PC-3 (cell line): ENCODE results near the gene WLS. TPM values are rescaled to one million over a fixed set of nuclear protein-coding genes. Genes with fewer than 3 reads are reported as not detected.
A peak's percentile ranks its signal among the peaks of the same experiment; 100 is the strongest.

Experiments
- ATAC-seq: fragments of 200-7000 bp; cut with Tn5 transposase; 2 replicates; pipeline ENCODE4 v1.9.1; 2020; ENCODE audit warnings: mild to moderate bottlenecking, moderate library complexity
- BruUV-seq: library from RNA; stranded (reverse); fragments of 400-500 nt; replicated peaks from 2 replicates; lab custom pipeline; 2021; lab: Mats Ljungman, UMichigan
- CTCF ChIA-PET: fragments of 300-600 bp; sonication (Branson Sonifier 250); formaldehyde crosslinking; loops from one replicate; lab custom pipeline; 2022; ENCODE audit warnings: antibody characterized with exemption; lab: Charles Lee
- POLR2A ChIA-PET: fragments of 300-600 bp; sonication (Branson Sonifier 250); formaldehyde crosslinking; loops from one replicate; lab custom pipeline; 2022; ENCODE audit warnings: antibody characterized with exemption; ENCODE audit not compliant: unreplicated experiment; lab: Charles Lee
- DNase-seq: peaks from one replicate; pipeline ENCODE4 v3.0.0-alpha.2; 2015
- H2AFZ ChIP-seq: fragments of 300-600 bp; sonication (generic); 2 replicates; pipeline ENCODE4 v1.6.0; 2016; ENCODE audit warnings: antibody characterized with exemption, low read length
- H3F3A ChIP-seq: fragments of 300-600 bp; sonication (generic); one replicate; pipeline ENCODE4 v1.6.0; 2017; ENCODE audit warnings: antibody characterized with exemption, low read length, control low read depth, mild to moderate bottlenecking; ENCODE audit not compliant: unreplicated experiment
- H3K27ac ChIP-seq: fragments of 300-600 bp; sonication (generic); 2 replicates; pipeline ENCODE4 v1.5.1; 2016; ENCODE audit warnings: mild to moderate bottlenecking, low read length
- H3K27me3 ChIP-seq: fragments of 300-600 bp; sonication (generic); 2 replicates; pipeline ENCODE4 v1.6.1; 2016; ENCODE audit warnings: low read length, mixed read lengths
- H3K36me3 ChIP-seq: fragments of 300-600 bp; sonication (generic); 2 replicates; pipeline ENCODE4 v1.6.1; 2016; ENCODE audit warnings: low read depth, mixed run types, low read length, mixed read lengths
- H3K4me1 ChIP-seq: fragments of 300-600 bp; sonication (generic); 2 replicates; pipeline ENCODE4 v1.5.1; 2016; ENCODE audit warnings: low read length; ENCODE audit not compliant: insufficient read depth
- H3K4me2 ChIP-seq: fragments of 300-600 bp; sonication (generic); 2 replicates; pipeline ENCODE4 v1.6.0; 2016; ENCODE audit warnings: low read length
- H3K4me3 ChIP-seq: fragments of 300-600 bp; sonication (generic); 2 replicates; pipeline ENCODE4 v1.5.1; 2016; ENCODE audit warnings: mild to moderate bottlenecking, low read length, mixed read lengths
- H3K79me2 ChIP-seq: fragments of 300-600 bp; sonication (generic); 2 replicates; pipeline ENCODE4 v1.6.1; 2017; ENCODE audit warnings: low read length, mixed read lengths
- H3K9ac ChIP-seq: fragments of 300-600 bp; sonication (generic); 2 replicates; pipeline ENCODE4 v1.6.0; 2016; ENCODE audit warnings: mild to moderate bottlenecking, low read length
- H3K9me2 ChIP-seq: fragments of 300-600 bp; sonication (generic); replicated peaks from 2 replicates; pipeline ENCODE4 v1.6.1; 2016; ENCODE audit warnings: mixed run types, low read length, mixed read lengths
- H3K9me3 ChIP-seq: fragments of 300-600 bp; sonication (generic); 2 replicates; pipeline ENCODE4 v1.6.1; 2016; ENCODE audit warnings: low read length, mixed read lengths
- H4K20me1 ChIP-seq: fragments of 300-600 bp; sonication (generic); 2 replicates; pipeline ENCODE4 v1.6.1; 2016; ENCODE audit warnings: low read length, mixed read lengths
- EZH2 ChIP-seq: fragments of 300-600 bp; sonication (generic); IDR thresholded peaks from one replicate; pipeline ENCODE4 v1.6.1; 2017; ENCODE audit warnings: antibody characterized with exemption, mild to moderate bottlenecking, low read length; ENCODE audit not compliant: unreplicated experiment
- EZH2phosphoT487 ChIP-seq: fragments of 300-600 bp; sonication (generic); IDR thresholded peaks from 2 replicates; pipeline ENCODE4 v1.6.1; 2018; ENCODE audit warnings: mild to moderate bottlenecking, antibody characterized with exemption, low read length, borderline replicate concordance
- intact Hi-C: fragments of 100-400 bp; cut with micrococcal nuclease; formaldehyde crosslinking; loops from 2 replicates; pipeline ENCODE4 v1.9.0; 2023
- total RNA-seq: library from RNA; depleted of rRNA; stranded (reverse); fragments of >200 nt; gene quantifications from 2 replicates; pipeline ENCODE4 v1.2.3, GENCODE V29; 2014
- TF ChIP-seq, protein P1 (sequence below): fragments of 300-600 bp; sonication (generic); conservative IDR thresholded peaks from 2 replicates; pipeline ENCODE4 v1.5.1; 2017; ENCODE audit warnings: antibody characterized with exemption, low read depth, mild to moderate bottlenecking, low read length

WLS gene
- total RNA-seq, 1 experiment from 2014 or later: 19.1 TPM

DNA sequence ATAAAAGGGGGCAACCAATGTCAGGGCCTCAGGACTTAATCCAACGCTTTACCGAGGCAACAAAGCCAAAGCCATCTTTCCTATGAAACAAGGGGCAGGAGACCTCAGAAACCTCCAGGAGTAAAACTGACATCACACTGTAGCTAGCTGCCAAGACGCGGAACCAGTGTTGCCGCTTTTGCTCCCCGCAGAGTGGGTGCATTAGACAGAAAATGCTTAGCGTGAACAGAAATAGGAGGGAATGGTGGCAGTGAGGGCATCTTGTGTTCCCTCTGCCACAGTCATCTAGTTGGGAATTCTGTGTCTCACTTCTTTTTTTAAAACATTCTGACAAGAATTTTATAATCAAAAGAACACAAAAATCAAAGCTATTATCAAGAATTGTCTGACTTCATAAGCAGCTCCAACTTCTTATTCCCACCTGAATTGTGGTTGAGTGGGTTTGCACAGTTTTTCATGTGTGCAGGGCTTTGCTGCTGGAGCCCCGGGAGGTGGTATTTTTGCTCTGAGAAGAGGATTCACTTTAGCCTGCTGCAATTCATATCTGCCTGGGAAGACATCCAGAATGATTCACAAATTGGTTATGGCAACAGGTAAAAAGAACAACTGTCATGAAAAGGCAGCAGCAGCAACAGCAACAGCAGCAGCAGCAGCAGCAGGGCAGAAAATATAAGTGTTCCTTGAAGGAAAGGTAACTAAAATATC is 99.7 kb downstream of the WLS start:
- no peaks in the 10 kb centered on the region for H3K79me2 ChIP-seq
- H3K27ac ChIP-seq: no peak overlapping the region
- H4K20me1 ChIP-seq: no peaks in the 10 kb centered on the region
- H3K4me1 ChIP-seq: peaks cover 10% of the 10 kb centered on the region
- no peak overlapping the region for H3K4me2 ChIP-seq
- intact Hi-C loops: no loop called here
- H3K9me2 ChIP-seq: no peaks in the 10 kb centered on the region
- BruUV-seq: no TSS peak
- CTCF ChIA-PET: no interaction called here
- H3K4me3 ChIP-seq: no peak overlapping the region
- H3K9me3 ChIP-seq: no peaks in the 10 kb centered on the region
- peak; percentile 38 for DNase-seq
- no peak for TF ChIP-seq EZH2
- no peak for TF ChIP-seq EZH2phosphoT487
- TF ChIP-seq, protein P1, sequence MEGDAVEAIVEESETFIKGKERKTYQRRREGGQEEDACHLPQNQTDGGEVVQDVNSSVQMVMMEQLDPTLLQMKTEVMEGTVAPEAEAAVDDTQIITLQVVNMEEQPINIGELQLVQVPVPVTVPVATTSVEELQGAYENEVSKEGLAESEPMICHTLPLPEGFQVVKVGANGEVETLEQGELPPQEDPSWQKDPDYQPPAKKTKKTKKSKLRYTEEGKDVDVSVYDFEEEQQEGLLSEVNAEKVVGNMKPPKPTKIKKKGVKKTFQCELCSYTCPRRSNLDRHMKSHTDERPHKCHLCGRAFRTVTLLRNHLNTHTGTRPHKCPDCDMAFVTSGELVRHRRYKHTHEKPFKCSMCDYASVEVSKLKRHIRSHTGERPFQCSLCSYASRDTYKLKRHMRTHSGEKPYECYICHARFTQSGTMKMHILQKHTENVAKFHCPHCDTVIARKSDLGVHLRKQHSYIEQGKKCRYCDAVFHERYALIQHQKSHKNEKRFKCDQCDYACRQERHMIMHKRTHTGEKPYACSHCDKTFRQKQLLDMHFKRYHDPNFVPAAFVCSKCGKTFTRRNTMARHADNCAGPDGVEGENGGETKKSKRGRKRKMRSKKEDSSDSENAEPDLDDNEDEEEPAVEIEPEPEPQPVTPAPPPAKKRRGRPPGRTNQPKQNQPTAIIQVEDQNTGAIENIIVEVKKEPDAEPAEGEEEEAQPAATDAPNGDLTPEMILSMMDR: no peak
- no peaks in the 10 kb centered on the region for H3K27me3 ChIP-seq
- no peak; the same call in 1 of the 2 replicates for ATAC-seq
- no peaks in the 10 kb centered on the region for H3F3A ChIP-seq
- H3K9ac ChIP-seq: no peak overlapping the region
- no peak overlapping the region for H2AFZ ChIP-seq
- no peaks in the 10 kb centered on the region for H3K36me3 ChIP-seq
- POLR2A ChIA-PET: no interaction called here

DNA sequence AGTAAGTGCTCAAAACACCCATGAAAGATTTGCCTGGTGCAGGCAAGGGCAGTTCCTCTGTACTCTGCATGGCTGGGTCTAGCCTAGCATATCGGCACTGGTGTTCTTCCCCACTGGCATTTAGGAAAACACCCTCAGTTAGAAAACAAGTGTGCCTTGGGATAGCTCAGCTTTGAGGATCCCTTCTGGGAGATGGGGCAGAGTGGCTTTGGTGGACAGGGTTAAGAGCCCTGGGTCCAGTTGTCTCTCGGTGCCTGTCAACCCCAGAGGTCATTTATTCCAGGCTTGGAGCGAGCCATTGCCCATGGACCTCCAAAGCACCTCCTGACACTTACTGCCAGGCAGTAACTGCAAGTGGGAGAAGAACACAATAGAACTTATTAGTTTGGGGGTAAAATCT is 101.1 kb downstream of the WLS start:
- TF ChIP-seq, protein P1: no peak
- TF ChIP-seq EZH2phosphoT487: no peak
- no peak for TF ChIP-seq EZH2
- Histone ChIP-seq H3K4me1 (peaks cover 6% of the 10 kb centered on the region), H3K27me3 (no peaks in the 10 kb centered on the region), H4K20me1 (no peaks in the 10 kb centered on the region), H3K36me3 (no peaks in the 10 kb centered on the region), H3F3A (no peaks in the 10 kb centered on the region), H3K79me2 (no peaks in the 10 kb centered on the region), H3K4me2 (no peak overlapping the region), H3K9me2 (no peaks in the 10 kb centered on the region), H3K9me3 (no peaks in the 10 kb centered on the region), H3K9ac (no peak overlapping the region), H3K27ac (no peak overlapping the region), H3K4me3 (no peak overlapping the region), H2AFZ (no peak overlapping the region)
- POLR2A ChIA-PET: no interaction called here
- intact Hi-C loops: no loop called here
- ATAC-seq (no peak), DNase-seq (no peak)
- CTCF ChIA-PET: no interaction called here
- BruUV-seq: no TSS peak

DNA sequence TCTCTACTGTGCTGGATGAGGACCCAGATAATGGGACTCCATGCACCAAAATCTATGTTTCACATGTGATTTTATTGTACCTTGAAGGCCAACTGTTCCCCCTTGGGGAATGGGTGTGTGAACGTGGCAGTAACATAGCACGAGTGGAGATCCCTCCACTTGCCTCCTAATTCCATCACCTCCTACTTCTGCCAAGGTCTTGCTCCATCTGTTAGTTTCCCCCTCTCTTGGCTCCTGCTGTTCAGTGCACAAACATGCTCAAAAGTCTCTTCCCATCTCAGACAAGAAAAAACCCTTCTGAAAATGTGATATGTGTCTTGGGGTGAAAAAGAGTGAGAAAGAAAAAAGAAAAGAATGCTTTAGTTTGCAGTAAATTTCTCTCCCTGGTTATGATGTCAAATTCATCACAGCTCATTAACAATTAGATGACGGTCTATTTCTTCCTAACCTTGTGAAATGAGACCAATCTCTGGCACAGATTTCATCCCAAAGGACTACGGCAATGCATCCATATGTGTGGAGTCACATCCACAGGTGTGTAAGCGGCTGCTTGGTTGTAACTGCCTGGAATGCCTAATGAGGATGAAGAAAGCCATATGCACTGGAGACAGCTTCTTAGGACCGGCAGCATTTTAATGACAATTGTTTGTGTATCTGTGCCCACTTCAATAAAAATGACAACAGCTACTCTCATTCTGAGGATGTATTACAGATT is 102.6 kb downstream of the WLS start:
- no peaks in the 10 kb centered on the region for H3K27me3 ChIP-seq
- no peak overlapping the region for H3K4me3 ChIP-seq
- DNase-seq (no peak), ATAC-seq (no peak)
- ChIA-PET CTCF (interaction anchor here (0.6 kb wide), 1 partner anchor 12 kb away, joined by 3 read pairs; no protein-coding TSS in a partner anchor), POLR2A (no interaction called here)
- no peaks in the 10 kb centered on the region for H3K79me2 ChIP-seq
- no peak overlapping the region for H2AFZ ChIP-seq
- no peak overlapping the region for H3K4me2 ChIP-seq
- no peaks in the 10 kb centered on the region for H3K9me2 ChIP-seq
- H3K27ac ChIP-seq: no peak overlapping the region
- no peaks in the 10 kb centered on the region for H3F3A ChIP-seq
- no peaks in the 10 kb centered on the region for H3K9me3 ChIP-seq
- intact Hi-C loops: no loop called here
- H3K9ac ChIP-seq: no peak overlapping the region
- TF ChIP-seq EZH2phosphoT487 (no peak), EZH2 (no peak)
- TF ChIP-seq, protein P1: no peak
- H3K36me3 ChIP-seq: no peaks in the 10 kb centered on the region
- no peaks in the 10 kb centered on the region for H3K4me1 ChIP-seq
- BruUV-seq: no TSS peak
- H4K20me1 ChIP-seq: no peaks in the 10 kb centered on the region
